ENCODE measurements around the gene SYT12. TPM values are rescaled to one million over a fixed set of nuclear protein-coding genes. Genes with fewer than 3 reads are reported as not detected.

Gene SYT12
- total and polyA plus RNA-seq, 2 donors (not counting 3 experiments of a cell fraction or from before 2014, with no cell fraction given) = not detected

GRCh38 chr11:67022341-67022933, 497 bp upstream of the SYT12 start:
- H3K9ac ChIP-seq (replicated peaks; ENCODE audit: extremely low read depth, insufficient read depth, low read length) = no peak overlapping the region
- peaks cover 20 to 21% of the 10 kb centered on the region in 2 experiments for H3K27me3 ChIP-seq (ENCODE audit: control insufficient read depth in 2 of 2, insufficient read depth in 2 of 2, low read length in 2 of 2)
- no peak overlapping the region for H3K4me3 ChIP-seq (replicated peaks in 1 of 3; ENCODE audit: insufficient read depth in 1 of 3, low read depth in 1 of 3, low read length in 3 of 3)
- no peaks in the 10 kb centered on the region for H3K79me2 ChIP-seq (ENCODE audit: control insufficient read depth, insufficient read depth, low read length)
- TF ChIP-seq FOS (IDR thresholded peaks at IDR 0.05; ENCODE audit: borderline replicate concordance, insufficient read depth, low read length) (no peak), MAX (IDR thresholded peaks at IDR 0.05; ENCODE audit: insufficient read depth, insufficient read length) (no peak), JUN (IDR thresholded peaks at IDR 0.05; ENCODE audit: borderline replicate concordance, insufficient read depth, insufficient read length, low read depth) (no peak), POLR2A (IDR thresholded peaks at IDR 0.05; ENCODE audit: low read depth, low read length) (no peak), GATA2 (IDR thresholded peaks at IDR 0.05; ENCODE audit: insufficient read depth, insufficient read length, low read depth, low read length) (no peak), EZH2 (IDR thresholded peaks at IDR 0.05; ENCODE audit: borderline replicate concordance, low read depth, low read length, severe bottlenecking) (no peak), MYC (IDR thresholded peaks at IDR 0.05; ENCODE audit: low read depth, low read length) (no peak), POLR2AphosphoS5 (IDR thresholded peaks at IDR 0.05; ENCODE audit: insufficient read depth, low read depth, low read length) (no peak)
- TF ChIP-seq, protein P1, sequence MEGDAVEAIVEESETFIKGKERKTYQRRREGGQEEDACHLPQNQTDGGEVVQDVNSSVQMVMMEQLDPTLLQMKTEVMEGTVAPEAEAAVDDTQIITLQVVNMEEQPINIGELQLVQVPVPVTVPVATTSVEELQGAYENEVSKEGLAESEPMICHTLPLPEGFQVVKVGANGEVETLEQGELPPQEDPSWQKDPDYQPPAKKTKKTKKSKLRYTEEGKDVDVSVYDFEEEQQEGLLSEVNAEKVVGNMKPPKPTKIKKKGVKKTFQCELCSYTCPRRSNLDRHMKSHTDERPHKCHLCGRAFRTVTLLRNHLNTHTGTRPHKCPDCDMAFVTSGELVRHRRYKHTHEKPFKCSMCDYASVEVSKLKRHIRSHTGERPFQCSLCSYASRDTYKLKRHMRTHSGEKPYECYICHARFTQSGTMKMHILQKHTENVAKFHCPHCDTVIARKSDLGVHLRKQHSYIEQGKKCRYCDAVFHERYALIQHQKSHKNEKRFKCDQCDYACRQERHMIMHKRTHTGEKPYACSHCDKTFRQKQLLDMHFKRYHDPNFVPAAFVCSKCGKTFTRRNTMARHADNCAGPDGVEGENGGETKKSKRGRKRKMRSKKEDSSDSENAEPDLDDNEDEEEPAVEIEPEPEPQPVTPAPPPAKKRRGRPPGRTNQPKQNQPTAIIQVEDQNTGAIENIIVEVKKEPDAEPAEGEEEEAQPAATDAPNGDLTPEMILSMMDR (IDR thresholded peaks at IDR 0.05; ENCODE audit: extremely low read depth in 1 of 2, insufficient read depth in 1 of 2, low read depth in 1 of 2, low read length in 2 of 2) = no peak
- FAIRE-seq (no peak), DNase-seq (ENCODE audit: low read depth, low spot score) (no peak)
- no peak overlapping the region for H3K27ac ChIP-seq (ENCODE audit: insufficient read depth, low read depth, low read length)
- no TSS peak for BruUV-seq (replicated peaks)
- H3K4me2 ChIP-seq (ENCODE audit: insufficient read depth, low read length) = peak overlapping the region; percentile 52
- ChIA-PET CTCF (interaction anchor here (0.7 to 2.2 kb wide), 25 partner anchors 8 to 615 kb away, joined by 3 to 11 read pairs (median 4); partner anchors contain the start of genes PC and RCE1), POLR2A (interaction anchor here (0.6 kb wide), 1 partner anchor 10 kb away, joined by 3 read pairs; no protein-coding TSS in a partner anchor)
- dilution Hi-C loops (cut with MboI; ENCODE audit: extremely low pct_ligation_motif_present, low sequenced_read_pairs) (no loop called here), intact Hi-C loops (cut with micrococcal nuclease) (loop anchor here (5.0 kb wide), 1 partner anchor 40 kb away; no protein-coding TSS in a partner anchor)
- peaks cover 6% of the 10 kb centered on the region for H3K4me1 ChIP-seq (ENCODE audit: control insufficient read depth, extremely low read depth, insufficient read depth, low read length)
- H4K20me1 ChIP-seq (replicated peaks; ENCODE audit: control insufficient read depth, extremely low read depth, insufficient read depth, low read length) = no peaks in the 10 kb centered on the region
- H3K9me1 ChIP-seq (replicated peaks; ENCODE audit: control insufficient read depth, extremely low read depth, insufficient read depth, low read length) = no peaks in the 10 kb centered on the region
- no peak overlapping the region for H2AFZ ChIP-seq (ENCODE audit: low read depth, low read length)
- no peaks in the 10 kb centered on the region for H3K9me3 ChIP-seq (replicated peaks; ENCODE audit: control insufficient read depth, insufficient read depth, low read length)
- no peaks in the 10 kb centered on the region for H3K36me3 ChIP-seq (ENCODE audit: control insufficient read depth in 2 of 2, extremely low read depth in 1 of 2, insufficient read depth in 2 of 2, low read length in 2 of 2)
